GM12878 (cell line): ENCODE data around the gene CBFA2T3. TPM values are rescaled to one million over a fixed set of nuclear protein-coding genes. Genes with fewer than 3 reads are reported as not detected.

Source experiments
- ATAC-seq: fragments of 200-7000 bp; cut with Tn5 transposase; 3 replicates; pipeline ENCODE4 v1.9.1; 2020; ENCODE audit warnings: mild to moderate bottlenecking, moderate library complexity
- BruUV-seq: library from RNA; stranded (reverse); fragments of 400-500 nt; replicated peaks from 2 replicates; lab custom pipeline; 2021; lab: Mats Ljungman, UMichigan
- CTCF ChIA-PET: fragments of 300-600 bp; sonication (Branson Sonifier 250); formaldehyde crosslinking; extraction: SDS; loops from one replicate; lab custom pipeline; 2021; ENCODE audit warnings: inconsistent platforms; lab: Yijun Ruan, JAX
- POLR2A ChIA-PET: fragments of 350-600 bp; formaldehyde crosslinking; extraction: SDS; loops from one replicate; lab custom pipeline; 2021; ENCODE audit warnings: inconsistent platforms; lab: Charles Lee
- RAD21 ChIA-PET: fragments of 300-600 bp; sonication (Branson Sonifier 250); formaldehyde crosslinking; loops from one replicate; lab custom pipeline; 2023; ENCODE audit warnings: antibody characterized with exemption; ENCODE audit not compliant: unreplicated experiment; lab: Charles Lee
- SMC1A ChIA-PET: fragments of 300-600 bp; sonication (Branson Sonifier 250); formaldehyde crosslinking; loops from one replicate; lab custom pipeline; 2023; ENCODE audit not compliant: unreplicated experiment, uncharacterized antibody; lab: Charles Lee
- DNase-seq: peaks from one replicate; pipeline ENCODE4 v3.0.0-alpha.2; 2011; ENCODE audit warnings: low read depth, low spot score
- FAIRE-seq: peaks from 3 replicates; lab custom pipeline; 2011; peaks lifted over from hg19 to GRCh38; lab: Jason Lieb, UNC
- H2AFZ ChIP-seq: 2 replicates; pipeline ENCODE4 v1.6.0; 2011; ENCODE audit warnings: low read depth, low read length, control low read depth; ENCODE audit not compliant: control insufficient read depth
- H3K27ac ChIP-seq: 2 replicates; pipeline ENCODE4 v1.5.1; 2011; ENCODE audit warnings: control low read depth; ENCODE audit not compliant: control insufficient read depth, insufficient read depth
- H3K27me3 ChIP-seq, 2 experiments: replicated peaks in 1 of 2; 2 replicates each; pipeline versions ENCODE4 v1.6.0 to v1.6.1; 2011; ENCODE audit warnings: low read length in 1 of 2; ENCODE audit not compliant: control insufficient read depth in 2 of 2, insufficient read depth in 2 of 2
- H3K36me3 ChIP-seq, 2 experiments: 2 replicates each; pipeline ENCODE4 v1.5.1; 2011; ENCODE audit warnings: low read length in 1 of 2; ENCODE audit not compliant: control insufficient read depth in 2 of 2, insufficient read depth in 2 of 2
- H3K4me1 ChIP-seq: 2 replicates; pipeline ENCODE4 v1.6.1; 2011; ENCODE audit warnings: mild to moderate bottlenecking, low read length, moderate library complexity, mixed read lengths; ENCODE audit not compliant: control insufficient read depth, insufficient read depth
- H3K4me2 ChIP-seq: 2 replicates; pipeline ENCODE4 v1.6.0; 2011; ENCODE audit warnings: control low read depth; ENCODE audit not compliant: control insufficient read depth, insufficient read depth
- H3K4me3 ChIP-seq: fragments of 200-600 bp; sonication (generic); 2 replicates; pipeline ENCODE4 v1.5.1; 2016
- H3K79me2 ChIP-seq: 2 replicates; pipeline ENCODE4 v1.6.0; 2011; ENCODE audit warnings: low read length; ENCODE audit not compliant: control insufficient read depth, insufficient read depth
- H3K9ac ChIP-seq: 2 replicates; pipeline ENCODE4 v1.8.0; 2011; ENCODE audit warnings: low read length, control low read depth, mixed read lengths; ENCODE audit not compliant: control insufficient read depth, insufficient read depth
- H3K9me3 ChIP-seq: replicated peaks from 3 replicates; pipeline ENCODE4 v1.5.1; 2011; ENCODE audit warnings: mild to moderate bottlenecking, low read length; ENCODE audit not compliant: control insufficient read depth, insufficient read depth
- H4K20me1 ChIP-seq: 2 replicates; pipeline ENCODE4 v1.6.0; 2011; ENCODE audit not compliant: control insufficient read depth, insufficient read depth
- CBFB ChIP-seq: IDR thresholded peaks from 2 replicates; pipeline ENCODE4 v1.6.1; 2016; ENCODE audit warnings: antibody characterized with exemption, low read depth
- E2F8 ChIP-seq: fragments of 450-650 bp; IDR thresholded peaks from 2 replicates; pipeline ENCODE4 v1.6.1; 2018; ENCODE audit warnings: mild to moderate bottlenecking, low read depth, moderate library complexity; ENCODE audit not compliant: partially characterized antibody
- EZH2 ChIP-seq: IDR thresholded peaks from 2 replicates; pipeline ENCODE4 v1.6.1; 2012; ENCODE audit warnings: low read depth, mild to moderate bottlenecking, control low read depth, inconsistent platforms, low read length, borderline replicate concordance; ENCODE audit not compliant: control insufficient read depth
- IRF5 ChIP-seq: fragments of 450-650 bp; IDR thresholded peaks from 2 replicates; pipeline ENCODE4 v1.6.1; 2017; ENCODE audit warnings: borderline replicate concordance
- MEF2B ChIP-seq: fragments of 450-650 bp; IDR thresholded peaks from 2 replicates; pipeline ENCODE4 v1.6.1; 2018; ENCODE audit warnings: mild to moderate bottlenecking, moderate library complexity; ENCODE audit not compliant: partially characterized antibody, poor library complexity, severe bottlenecking
- NFIC ChIP-seq: IDR thresholded peaks from 2 replicates; pipeline ENCODE4 v1.6.1; 2012; ENCODE audit warnings: low read depth, mild to moderate bottlenecking, inconsistent platforms, low read length, moderate library complexity
- RELB ChIP-seq: fragments of 450-650 bp; IDR thresholded peaks from 2 replicates; pipeline ENCODE4 v1.6.1; 2017; ENCODE audit warnings: low read depth, mild to moderate bottlenecking, moderate library complexity
- STAT3 ChIP-seq: IDR thresholded peaks from 2 replicates; pipeline ENCODE4 v1.6.1; 2011; ENCODE audit warnings: low read depth, low read length, improper control_type of control experiment
- ZNF622 ChIP-seq: fragments of 450-650 bp; IDR thresholded peaks from 2 replicates; pipeline ENCODE4 v1.6.1; 2017; ENCODE audit warnings: mild to moderate bottlenecking, inconsistent platforms
- ZNF687 ChIP-seq: fragments of 450-650 bp; IDR thresholded peaks from 2 replicates; pipeline ENCODE4 v1.6.1; 2017; ENCODE audit warnings: mild to moderate bottlenecking, moderate library complexity
- WGBS: methylation state at CpG from one replicate; pipeline ENCODE4 v1.1.6; 2016; ENCODE audit warnings: low lambda C conversion rate; ENCODE audit not compliant: insufficient replicate concordance, insufficient coverage; ENCODE audit errors: missing lambda C conversion rate; 5-methylcytosine and 5-hydroxymethylcytosine counted together
- in situ Hi-C: fragments of 300-500 bp; cut with MboI; formaldehyde crosslinking; loops from 9 replicates; pipeline ENCODE4 v1.14.3; 2018; ENCODE audit warnings: mixed read lengths
- intact Hi-C: fragments of 100-400 bp; cut with micrococcal nuclease; formaldehyde crosslinking; loops from one replicate; pipeline ENCODE4 v1.14.2; 2022; ENCODE audit not compliant: unreplicated experiment
- polyA plus RNA-seq, 11 experiments: library from polyadenylated mRNA; depleted of rRNA in 4 of 11; unstranded in 6 of 11; stranded (reverse) in 5 of 11; fragments of >200 nt; fragmentation: Nextera tagmentation in 4 of 11; fragmentation: Illumina TruSeq in 1 of 11; extraction: Ambion mirVana in 4 of 11; extraction: Trizol in 1 of 11; gene quantifications; 1 replicate in 1 of 11; 2 replicates in 10 of 11; pipeline versions ENCODE4 v1.2.1 to v1.2.3, GENCODE V29; 2011 to 2016; ENCODE audit warnings: inconsistent platforms in 2 of 11, missing spikeins in 2 of 11, low read depth in 1 of 11
- total RNA-seq, 4 experiments: library from RNA; depleted of rRNA in 3 of 4; stranded (reverse); fragments of >200 nt in 3 of 4; fragmentation: Illumina TruSeq in 1 of 4; extraction: Trizol in 1 of 4; gene quantifications; 2 replicates each; pipeline versions ENCODE4 v1.2.1 to v1.2.3, GENCODE V29; 2013 to 2021

CBFA2T3 gene
- total and polyA plus RNA-seq, 10 of the 15 experiments (the other 5 are each of a cell fraction or from before 2014, with no cell fraction given), result 0.69 to 42.6 (median 4.5) TPM

GRCh38 chr16:88914750-88915368 is 62.1 kb downstream of the CBFA2T3 start:
- Histone ChIP-seq H4K20me1 (no peaks in the 10 kb centered on the region), H3K4me3 (no peak overlapping the region), H3K4me2 (no peak overlapping the region), H3K4me1 (no peaks in the 10 kb centered on the region), H3K79me2 (no peaks in the 10 kb centered on the region), H3K27ac (no peak overlapping the region), H3K9me3 (no peaks in the 10 kb centered on the region), H3K9ac (no peak overlapping the region), H3K36me3 (peaks cover 0 to 4% of the 10 kb centered on the region in 2 experiments; a peak in 3 of 4 replicates), H2AFZ (no peak overlapping the region), H3K27me3 (no peaks in the 10 kb centered on the region)
- DNase-seq, result no peak
- ChIA-PET CTCF (no interaction called here), RAD21 (no interaction called here), POLR2A (no interaction called here), SMC1A (no interaction called here)
- FAIRE-seq, result no peak
- in situ Hi-C loops (no loop called here), intact Hi-C loops (no loop called here)
- ATAC-seq, result no peak
- WGBS, result 93% methylated on average over 14 of the region's 20 CpGs
- TF ChIP-seq EZH2 (no peak), RELB (no peak), ZNF687 (no peak), CBFB (no peak), IRF5 (no peak), MEF2B (no peak), ZNF622 (no peak), STAT3 (no peak), E2F8 (no peak), NFIC (no peak)
- BruUV-seq, result no TSS peak
